GM21390 (cell line): Measurements from ENCODE around the gene CEP135.
"Not testable (repeated sequence)": the region's sequence is repeated elsewhere in the genome, so short reads cannot be mapped to it uniquely, and the experiment has no call there.

Experiments
- ATAC-seq: cut with Tn5 transposase; IDR thresholded peaks from one replicate; pipeline ENCODE4 v1.9.1; 2021; ENCODE audit not compliant: unreplicated experiment

The CEP135 gene

DNA sequence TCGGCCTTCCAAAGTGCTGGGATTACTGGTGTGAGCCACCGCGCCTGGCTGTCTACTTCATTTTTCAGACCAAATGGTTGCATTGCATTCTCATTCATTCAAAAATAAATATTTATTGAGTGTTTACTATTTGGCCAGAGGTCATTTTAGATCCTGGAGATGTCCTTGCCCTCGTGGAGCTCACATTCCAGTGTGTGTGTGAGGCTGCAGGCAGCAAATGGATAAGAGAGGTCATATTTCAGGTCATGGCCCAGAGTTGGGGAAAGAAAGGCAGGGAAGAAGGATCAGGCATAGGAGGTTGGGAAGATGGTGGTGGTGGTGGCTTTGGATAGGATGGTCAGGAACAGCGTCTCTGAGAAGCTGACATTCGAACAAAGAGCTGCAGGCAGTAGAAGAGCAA, 119.1 kb downstream of the CEP135 start:
- ATAC-seq = no peak

DNA sequence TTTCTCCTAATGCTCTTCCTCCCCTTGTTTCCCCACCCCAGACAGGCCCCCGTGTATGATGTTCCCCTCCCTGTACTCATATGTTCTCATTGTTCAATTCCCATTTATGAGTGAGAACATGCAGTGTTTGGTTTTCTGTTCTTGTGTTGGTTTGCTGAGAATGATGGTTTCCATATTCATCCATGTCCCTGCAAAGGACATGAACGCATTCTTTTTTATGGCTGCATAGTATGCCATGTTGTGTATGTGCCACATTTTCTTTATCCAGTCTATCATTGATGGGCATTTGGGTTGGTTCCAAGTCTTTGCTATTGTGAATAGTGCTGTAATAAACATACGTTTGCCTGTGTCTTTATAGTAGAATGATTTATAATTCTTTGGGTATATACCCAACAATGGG, 124.0 kb downstream of the CEP135 start:
- not testable (repeated sequence) for ATAC-seq

DNA sequence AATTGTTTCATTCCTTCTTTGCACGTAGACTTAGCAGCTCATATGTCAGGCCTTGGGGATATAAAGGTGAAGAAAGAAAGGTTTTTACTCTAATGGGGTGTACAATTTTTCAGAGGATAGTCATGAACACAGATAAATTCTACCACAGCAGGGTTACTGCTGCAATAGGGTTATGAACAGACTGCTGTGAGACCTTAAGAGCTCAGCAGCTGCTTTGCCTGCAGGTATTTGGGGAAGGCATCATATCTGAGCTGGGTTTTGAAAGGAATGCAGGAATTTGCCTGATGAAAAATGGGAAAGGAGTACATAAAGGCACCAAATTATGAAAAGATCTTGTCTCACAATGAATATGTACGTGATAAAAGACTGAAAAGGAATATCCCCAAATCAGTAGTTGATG, 128.9 kb downstream of the CEP135 start:
- no peak for ATAC-seq

DNA sequence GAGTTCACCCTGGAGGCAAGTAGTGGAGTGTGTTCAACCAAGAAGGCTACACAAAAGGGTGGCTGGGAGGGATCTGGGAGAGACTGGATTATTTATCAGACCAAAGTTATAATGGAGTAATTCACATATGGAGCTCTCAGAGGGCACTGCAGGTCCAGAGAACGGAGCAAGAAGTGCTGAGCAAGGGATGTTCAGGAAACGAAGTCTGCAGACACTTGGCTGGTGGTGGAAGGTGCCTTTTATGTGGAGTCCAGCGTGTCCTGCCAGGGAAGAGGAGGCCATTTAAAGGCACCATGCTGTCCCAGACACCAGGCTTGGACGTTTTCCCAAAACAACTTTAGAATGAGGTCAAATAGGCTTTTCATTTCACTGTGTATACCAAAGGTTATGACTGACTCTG, 130.1 kb downstream of the CEP135 start:
- ATAC-seq = no peak

DNA sequence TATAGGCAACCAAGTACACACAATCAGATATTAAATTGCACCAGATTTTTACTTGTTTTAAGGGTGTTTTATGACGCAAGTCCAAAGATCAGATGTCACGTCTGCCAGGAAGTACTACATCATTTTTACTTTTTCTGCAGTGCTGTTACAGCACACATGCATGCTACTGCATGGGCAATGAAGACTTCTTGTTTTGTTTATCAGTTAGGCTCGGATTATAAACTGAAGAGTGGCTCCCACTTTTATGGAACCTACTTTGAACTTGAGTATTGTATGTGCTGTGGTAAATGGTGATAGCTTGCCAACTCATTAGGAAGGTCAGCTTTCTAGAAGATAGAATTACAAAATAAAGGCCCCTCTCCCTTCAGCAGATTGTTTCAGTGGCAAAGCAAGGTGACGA, 131.6 kb downstream of the CEP135 start:
- no peak for ATAC-seq

DNA sequence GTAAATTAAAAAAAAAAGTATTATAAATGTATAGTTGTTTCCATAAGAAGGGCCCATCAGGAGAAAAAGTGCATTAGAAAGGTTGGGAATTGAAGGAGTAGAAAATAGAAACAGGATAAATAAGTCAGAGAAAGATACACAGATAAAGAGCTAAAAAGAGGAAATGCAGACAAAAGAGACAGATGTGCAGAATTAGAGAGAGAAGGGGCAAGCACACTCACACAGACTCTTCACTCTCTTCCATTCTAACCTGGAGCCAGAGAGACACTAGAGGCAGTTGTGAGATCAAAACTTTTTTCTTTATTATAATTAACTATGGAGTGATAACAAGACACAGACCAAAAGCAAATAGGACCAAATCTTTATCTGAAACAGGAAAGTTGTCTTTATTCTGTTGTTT, 134.1 kb downstream of the CEP135 start:
- ATAC-seq = no peak
